ENCODE measurements around the gene CCDC187. TPM values are rescaled to one million over a fixed set of nuclear protein-coding genes. Genes with fewer than 3 reads are reported as not detected.

Gene CCDC187
- total RNA-seq, 4 donors from 2014 or later: 0.13 to 0.45 TPM; not detected in 2

- H3K4me3 ChIP-seq: peak overlapping the region; percentile 52
- no peak for DNase-seq (ENCODE audit: low spot score in 2 of 2)
- WGBS: 50% methylated on average over 6 of the region's 10 CpGs
- H3K27me3 ChIP-seq: no peaks in the 10 kb centered on the region
- H3K9me3 ChIP-seq: no peaks in the 10 kb centered on the region
- TF ChIP-seq CTCF (IDR thresholded peaks at IDR 0.05) (no peak), EP300 (IDR thresholded peaks at IDR 0.05) (no peak), POLR2AphosphoS5 (IDR thresholded peaks at IDR 0.05) (no peak), POLR2A (IDR thresholded peaks at IDR 0.05) (no peak)
- peaks cover 25% of the 10 kb centered on the region for H3K36me3 ChIP-seq
- H3K4me1 ChIP-seq: peaks cover 46% of the 10 kb centered on the region
- H3K27ac ChIP-seq: no peak overlapping the region
Observed at GRCh38 chr9:136341769-136342168, 37.9 kb upstream of the CCDC187 start.

- Histone ChIP-seq H3K4me1 (peaks cover 41% of the 10 kb centered on the region), H3K27me3 (no peaks in the 10 kb centered on the region), H3K9me3 (no peaks in the 10 kb centered on the region), H3K27ac (no peak overlapping the region), H3K36me3 (peaks cover 31% of the 10 kb centered on the region), H3K4me3 (no peak overlapping the region)
- DNase-seq (ENCODE audit: low spot score in 2 of 2): no peak
- TF ChIP-seq POLR2AphosphoS5 (IDR thresholded peaks at IDR 0.05) (no peak), CTCF (IDR thresholded peaks at IDR 0.05) (no peak), POLR2A (IDR thresholded peaks at IDR 0.05) (no peak), EP300 (IDR thresholded peaks at IDR 0.05) (no peak)
- WGBS: 97% methylated on average over 7 of the region's 18 CpGs
Observed at GRCh38 chr9:136341042-136341655, 37.3 kb upstream of the CCDC187 start.

GRCh38 chr9:136340356-136341041 lies 36.6 kb upstream of the CCDC187 start:
- 98% methylated on average over 8 of the region's 28 CpGs for WGBS
- Histone ChIP-seq H3K27ac (no peak overlapping the region), H3K9me3 (no peaks in the 10 kb centered on the region), H3K36me3 (peaks cover 34% of the 10 kb centered on the region), H3K4me1 (peaks cover 35% of the 10 kb centered on the region), H3K27me3 (no peaks in the 10 kb centered on the region), H3K4me3 (no peak overlapping the region)
- TF ChIP-seq EP300 (IDR thresholded peaks at IDR 0.05): no peak
- TF ChIP-seq POLR2AphosphoS5 (IDR thresholded peaks at IDR 0.05): no peak
- no peak for TF ChIP-seq POLR2A (IDR thresholded peaks at IDR 0.05)
- TF ChIP-seq CTCF (IDR thresholded peaks at IDR 0.05): no peak
- DNase-seq (ENCODE audit: low spot score in 2 of 2): no peak

- H3K27me3 ChIP-seq: no peaks in the 10 kb centered on the region
- no peak for DNase-seq (ENCODE audit: low spot score in 2 of 2)
- H3K4me1 ChIP-seq: peaks cover 29% of the 10 kb centered on the region
- no peak overlapping the region for H3K4me3 ChIP-seq
- H3K36me3 ChIP-seq: peaks cover 34% of the 10 kb centered on the region
- H3K27ac ChIP-seq: no peak overlapping the region
- no peak for TF ChIP-seq CTCF (IDR thresholded peaks at IDR 0.05)
- TF ChIP-seq POLR2A (IDR thresholded peaks at IDR 0.05): no peak
- no peak for TF ChIP-seq EP300 (IDR thresholded peaks at IDR 0.05)
- TF ChIP-seq POLR2AphosphoS5 (IDR thresholded peaks at IDR 0.05): no peak
- no peaks in the 10 kb centered on the region for H3K9me3 ChIP-seq
- 91% methylated on average over 8 of the region's 12 CpGs for WGBS
Observed at GRCh38 chr9:136339958-136340310, 36.0 kb upstream of the CCDC187 start.

- no peaks in the 10 kb centered on the region for H3K9me3 ChIP-seq
- WGBS: 79% methylated on average over 28 of the region's 32 CpGs
- peaks cover 25% of the 10 kb centered on the region for H3K4me1 ChIP-seq
- DNase-seq (ENCODE audit: low spot score in 2 of 2): no peak
- H3K27ac ChIP-seq: no peak overlapping the region
- H3K36me3 ChIP-seq: peaks cover 34% of the 10 kb centered on the region
- peak; percentile 46 to 77 for TF ChIP-seq CTCF (IDR thresholded peaks at IDR 0.05)
- TF ChIP-seq POLR2AphosphoS5 (IDR thresholded peaks at IDR 0.05): no peak
- no peak overlapping the region for H3K4me3 ChIP-seq
- no peaks in the 10 kb centered on the region for H3K27me3 ChIP-seq
Observed at GRCh38 chr9:136339173-136339957, 35.5 kb upstream of the CCDC187 start.
